OCI-LY3 (cell line): ENCODE data around the gene MAPK8IP2.

Experiments used
- H2AFZ ChIP-seq: fragments of 200-600, 300-600 bp; shearing (Covaris generic); 2 replicates; pipeline ENCODE4 v1.6.0; 2014; ENCODE audit warnings: antibody characterized with exemption, low read depth, low read length
- H3K27ac ChIP-seq: fragments of 200-600, 300-600 bp; sonication (generic); 2 replicates; pipeline ENCODE4 v1.5.1; 2014; ENCODE audit warnings: mild to moderate bottlenecking, low read length, moderate library complexity, mixed read lengths
- H3K27me3 ChIP-seq: fragments of 200-600, 300-600 bp; sonication (generic); 2 replicates; pipeline ENCODE4 v1.6.1; 2014; ENCODE audit warnings: low read depth, low read length, mixed read lengths
- H3K36me3 ChIP-seq: fragments of 200-600, 300-600 bp; sonication (generic); replicated peaks from 2 replicates; pipeline ENCODE3; 2014; ENCODE audit warnings: low read depth, low read length, mixed read lengths
- H3K4me1 ChIP-seq: fragments of 300-600, 200-600 bp; sonication (generic); 2 replicates; pipeline ENCODE4 v1.6.1; 2014; ENCODE audit warnings: low read length, mixed read lengths
- H3K4me2 ChIP-seq: fragments of 200-600, 300-600 bp; sonication (generic); 2 replicates; pipeline ENCODE4 v1.6.1; 2014; ENCODE audit warnings: low read length, mixed read lengths
- H3K4me3 ChIP-seq: fragments of 300-600, 200-600 bp; sonication (generic); 2 replicates; pipeline ENCODE4 v1.5.1; 2014; ENCODE audit warnings: antibody characterized with exemption, mild to moderate bottlenecking, low read length, moderate library complexity
- H3K79me2 ChIP-seq: fragments of 300-600, 200-600 bp; shearing (Covaris generic); 2 replicates; pipeline ENCODE4 v1.6.1; 2014; ENCODE audit warnings: mild to moderate bottlenecking, low read length, mixed read lengths
- H3K9ac ChIP-seq: fragments of 300-600, 200-600 bp; shearing (Covaris generic); 2 replicates; pipeline ENCODE4 v1.6.0; 2014; ENCODE audit warnings: mild to moderate bottlenecking, low read length, moderate library complexity
- H3K9me3 ChIP-seq: fragments of 200-600, 300-600 bp; shearing (Covaris generic); 2 replicates; pipeline ENCODE4 v1.6.1; 2014; ENCODE audit warnings: low read length, mixed read lengths; ENCODE audit not compliant: insufficient read depth
- H4K20me1 ChIP-seq: fragments of 200-600, 300-600 bp; sonication (generic); 2 replicates; pipeline ENCODE4 v1.6.1; 2016; ENCODE audit warnings: low read length, mixed read lengths; ENCODE audit not compliant: insufficient read depth
- EZH2phosphoT487 ChIP-seq: fragments of 200-600 bp; shearing (Covaris generic); IDR thresholded peaks from 2 replicates; pipeline ENCODE4 v1.6.1; 2018; ENCODE audit warnings: antibody characterized with exemption, mixed run types, low read depth
- TF ChIP-seq, protein P1 (sequence below): fragments of 200-600, 300-600 bp; sonication (generic); IDR thresholded peaks from 2 replicates; pipeline ENCODE4 v1.5.1; 2014; ENCODE audit warnings: antibody characterized with exemption, low read length, low read depth

MAPK8IP2 gene

GRCh38 chr22:50578776-50579310 is 21.8 kb upstream of the MAPK8IP2 start:
- Histone ChIP-seq H2AFZ (no peak overlapping the region), H3K9ac (no peak overlapping the region), H3K4me1 (peaks cover 11% of the 10 kb centered on the region), H3K4me3 (no peak overlapping the region), H3K27ac (no peak overlapping the region), H3K36me3 (no peaks in the 10 kb centered on the region), H3K79me2 (peaks cover 18% of the 10 kb centered on the region), H3K27me3 (no peaks in the 10 kb centered on the region), H3K4me2 (no peak overlapping the region), H3K9me3 (no peaks in the 10 kb centered on the region), H4K20me1 (no peaks in the 10 kb centered on the region)
- no peak for TF ChIP-seq EZH2phosphoT487
- TF ChIP-seq, protein P1, sequence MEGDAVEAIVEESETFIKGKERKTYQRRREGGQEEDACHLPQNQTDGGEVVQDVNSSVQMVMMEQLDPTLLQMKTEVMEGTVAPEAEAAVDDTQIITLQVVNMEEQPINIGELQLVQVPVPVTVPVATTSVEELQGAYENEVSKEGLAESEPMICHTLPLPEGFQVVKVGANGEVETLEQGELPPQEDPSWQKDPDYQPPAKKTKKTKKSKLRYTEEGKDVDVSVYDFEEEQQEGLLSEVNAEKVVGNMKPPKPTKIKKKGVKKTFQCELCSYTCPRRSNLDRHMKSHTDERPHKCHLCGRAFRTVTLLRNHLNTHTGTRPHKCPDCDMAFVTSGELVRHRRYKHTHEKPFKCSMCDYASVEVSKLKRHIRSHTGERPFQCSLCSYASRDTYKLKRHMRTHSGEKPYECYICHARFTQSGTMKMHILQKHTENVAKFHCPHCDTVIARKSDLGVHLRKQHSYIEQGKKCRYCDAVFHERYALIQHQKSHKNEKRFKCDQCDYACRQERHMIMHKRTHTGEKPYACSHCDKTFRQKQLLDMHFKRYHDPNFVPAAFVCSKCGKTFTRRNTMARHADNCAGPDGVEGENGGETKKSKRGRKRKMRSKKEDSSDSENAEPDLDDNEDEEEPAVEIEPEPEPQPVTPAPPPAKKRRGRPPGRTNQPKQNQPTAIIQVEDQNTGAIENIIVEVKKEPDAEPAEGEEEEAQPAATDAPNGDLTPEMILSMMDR: no peak

DNA sequence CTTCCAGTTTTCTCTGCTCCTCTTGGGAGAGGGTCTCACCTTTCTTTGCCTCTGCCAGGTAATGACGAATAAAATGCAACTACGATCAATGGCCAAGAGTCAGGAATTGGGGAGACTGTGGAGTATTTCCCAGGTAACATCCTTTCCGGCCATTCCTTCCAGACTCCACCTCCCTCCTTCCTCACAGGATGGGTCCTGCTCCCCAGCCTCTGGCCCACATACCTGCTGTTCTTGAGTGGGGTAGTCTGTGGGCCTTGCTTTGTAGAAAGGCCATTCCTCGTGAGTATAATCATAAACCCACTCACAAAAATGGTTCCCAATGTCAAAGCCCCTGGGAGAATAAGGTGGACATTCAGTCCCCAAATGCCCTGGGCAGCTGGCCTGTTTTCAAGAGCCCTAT is 20.8 kb upstream of the MAPK8IP2 start:
- no peak overlapping the region for H3K9ac ChIP-seq
- no peak overlapping the region for H3K4me2 ChIP-seq
- no peak overlapping the region for H2AFZ ChIP-seq
- no peak overlapping the region for H3K27ac ChIP-seq
- H4K20me1 ChIP-seq: no peaks in the 10 kb centered on the region
- no peaks in the 10 kb centered on the region for H3K27me3 ChIP-seq
- H3K4me1 ChIP-seq: peaks cover 11% of the 10 kb centered on the region
- TF ChIP-seq, protein P1: no peak
- TF ChIP-seq EZH2phosphoT487: no peak
- no peaks in the 10 kb centered on the region for H3K9me3 ChIP-seq
- peaks cover 18% of the 10 kb centered on the region for H3K79me2 ChIP-seq
- H3K36me3 ChIP-seq: no peaks in the 10 kb centered on the region
- no peak overlapping the region for H3K4me3 ChIP-seq

DNA sequence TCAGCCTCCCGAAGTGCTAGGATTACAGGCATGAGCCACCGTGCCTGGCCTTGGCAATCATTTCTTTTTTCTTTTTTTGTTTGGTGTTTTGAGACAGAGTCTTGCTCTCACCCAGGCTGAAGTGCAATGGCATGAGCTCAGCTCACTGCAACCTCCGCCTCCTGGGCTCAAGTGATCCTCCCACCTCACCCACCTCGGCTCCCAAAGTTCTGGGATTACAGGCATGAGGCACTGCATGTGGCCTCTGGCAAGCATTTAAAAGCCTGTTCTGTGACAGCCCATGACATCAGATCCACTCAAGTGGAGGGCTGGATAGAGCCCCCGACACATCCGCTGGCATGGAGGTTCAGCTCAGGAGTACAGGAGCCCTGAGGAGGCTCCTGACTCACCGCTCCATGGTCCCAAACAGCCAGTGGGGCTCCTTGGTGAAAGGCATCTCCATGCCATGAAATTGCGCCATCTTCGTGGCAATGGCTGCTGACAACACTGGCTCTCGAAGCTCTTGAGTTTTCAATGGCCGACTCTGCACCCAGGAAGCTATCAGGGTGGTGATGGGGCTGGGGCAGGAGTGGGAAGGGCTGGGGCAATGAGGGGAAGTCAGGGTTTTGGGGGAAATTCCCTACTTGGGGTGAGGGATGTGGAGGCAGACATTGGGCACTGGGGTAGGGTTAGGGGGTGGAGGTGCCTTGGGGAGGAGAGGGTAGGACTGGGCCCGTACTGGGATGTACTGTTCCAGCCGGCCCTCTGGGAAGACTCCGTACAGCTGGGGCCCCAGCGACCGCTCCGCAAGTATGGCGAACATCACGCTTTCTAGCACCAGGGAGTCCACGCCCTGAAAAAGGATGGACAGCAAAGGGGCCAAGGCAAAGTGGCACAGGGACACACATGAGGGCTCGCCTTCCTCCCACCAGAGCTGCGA is 19.3 kb upstream of the MAPK8IP2 start:
- TF ChIP-seq, protein P1: no peak
- no peak for TF ChIP-seq EZH2phosphoT487
- Histone ChIP-seq H3K36me3 (no peaks in the 10 kb centered on the region), H3K9ac (peak overlapping the region; percentile 93), H4K20me1 (no peaks in the 10 kb centered on the region), H3K27ac (peak overlapping the region; percentile 88), H3K4me3 (peak overlapping the region; percentile 91), H3K9me3 (no peaks in the 10 kb centered on the region), H3K27me3 (no peaks in the 10 kb centered on the region), H3K79me2 (peaks cover 18% of the 10 kb centered on the region), H3K4me2 (peak overlapping the region; percentile 88), H2AFZ (no peak overlapping the region), H3K4me1 (peaks cover 11% of the 10 kb centered on the region)

GRCh38 chr22:50581950-50582492 is 18.6 kb upstream of the MAPK8IP2 start:
- Histone ChIP-seq H2AFZ (peak overlapping the region; percentile 62; the same call in 1 of the 2 replicates), H3K9ac (peak overlapping the region; percentile 93), H3K27me3 (no peaks in the 10 kb centered on the region), H3K4me2 (peak overlapping the region; percentile 88), H3K9me3 (no peaks in the 10 kb centered on the region), H3K36me3 (no peaks in the 10 kb centered on the region), H3K27ac (peak overlapping the region; percentile 88), H3K4me1 (peaks cover 11% of the 10 kb centered on the region), H4K20me1 (no peaks in the 10 kb centered on the region), H3K79me2 (peaks cover 18% of the 10 kb centered on the region), H3K4me3 (peak overlapping the region; percentile 91)
- TF ChIP-seq, protein P1: no peak
- TF ChIP-seq EZH2phosphoT487: no peak
